ENCODE results near the gene DCC.

The DCC gene

DNA sequence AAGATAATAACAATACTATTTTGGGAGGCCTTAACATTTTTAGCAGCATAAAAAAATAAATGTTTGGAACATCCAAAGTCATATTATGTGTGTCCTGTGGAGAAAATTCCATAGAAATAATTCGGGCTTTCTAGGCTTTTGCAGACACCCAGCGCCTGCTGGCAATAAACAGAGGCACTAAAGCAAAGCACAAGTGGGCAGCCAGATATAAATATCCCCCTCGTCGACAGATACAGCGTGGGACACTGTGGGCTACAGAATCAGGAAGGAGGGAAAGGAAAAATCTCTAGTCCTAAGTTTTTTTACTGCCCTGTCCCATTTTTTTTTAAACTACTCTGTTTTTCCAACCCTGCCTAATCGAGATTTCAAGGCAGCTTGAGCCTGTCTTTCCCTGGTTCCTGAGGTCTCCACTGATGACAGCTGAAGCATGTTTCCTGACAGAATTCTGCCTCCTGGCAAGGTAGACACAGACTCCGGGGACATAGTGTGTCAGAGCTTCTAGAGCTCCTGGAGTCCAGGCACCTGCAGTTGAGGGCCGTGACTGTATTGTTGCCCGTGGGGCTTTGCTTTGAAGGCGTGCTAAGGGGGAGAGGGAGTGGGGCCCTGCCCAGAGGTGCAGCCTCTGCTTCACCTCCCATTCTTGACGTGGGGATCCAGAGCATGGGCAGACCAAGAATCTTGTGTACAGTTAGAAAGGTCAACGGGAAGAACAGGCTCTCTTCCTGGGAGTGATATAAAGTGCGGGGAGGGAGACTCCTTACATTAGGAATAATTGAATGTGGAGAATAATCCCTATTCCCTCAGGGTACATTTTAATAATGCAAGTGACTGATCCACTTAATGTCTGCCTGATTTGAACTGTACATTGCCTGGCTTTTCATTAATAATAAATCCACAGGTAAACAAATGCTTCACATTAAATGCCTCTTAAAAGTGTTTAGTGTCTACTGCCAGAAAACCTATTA lies 232.3 kb downstream of the DCC start:
- no peak overlapping the region for H4K91ac ChIP-seq (ENCODE audit: low read length)
- H2AK5ac ChIP-seq (ENCODE audit: low read length, severe bottlenecking) = no peak overlapping the region
- H2AFZ ChIP-seq (ENCODE audit: low read depth, low read length) = no peak overlapping the region
- no peak overlapping the region for H3K27ac ChIP-seq (ENCODE audit: low read length, poor library complexity, severe bottlenecking)
- H3K36me3 ChIP-seq (ENCODE audit: control insufficient read depth in 1 of 2, insufficient read depth in 2 of 2, low read depth in 1 of 2, low read length in 2 of 2) = no peaks in the 10 kb centered on the region
- no peak overlapping the region for H3K9ac ChIP-seq (ENCODE audit: low read length)
- no peak overlapping the region for H3K4me3 ChIP-seq (ENCODE audit: insufficient read depth in 1 of 2, low read depth in 1 of 2, low read length in 2 of 2)
- H2BK15ac ChIP-seq (ENCODE audit: low read depth, poor library complexity, severe bottlenecking) = no peak overlapping the region
- no peak overlapping the region for H3K14ac ChIP-seq (ENCODE audit: low read length in 2 of 2)
- H2BK5ac ChIP-seq (ENCODE audit: low read depth, low read length, poor library complexity, severe bottlenecking) = no peak overlapping the region
- no peak overlapping the region for H2BK120ac ChIP-seq (ENCODE audit: low read depth, low read length)
- no peak overlapping the region for H3K23ac ChIP-seq (ENCODE audit: low read length in 2 of 2)
- no peaks in the 10 kb centered on the region for H3K4me1 ChIP-seq (ENCODE audit: control insufficient read depth, insufficient read depth, low read depth, low read length)
- H3K18ac ChIP-seq (ENCODE audit: low read depth in 1 of 2, low read length in 2 of 2) = no peak overlapping the region
- DNase-seq = no peak
- no peak overlapping the region for H4K8ac ChIP-seq (ENCODE audit: low read length)
- 59% methylated on average over 13 of the region's 13 CpGs for WGBS
- no peaks in the 10 kb centered on the region for H3K9me3 ChIP-seq (ENCODE audit: control insufficient read depth, low read length)
- no peaks in the 10 kb centered on the region for H3K27me3 ChIP-seq (ENCODE audit: control insufficient read depth in 1 of 2, insufficient read depth in 1 of 2, low read length in 2 of 2)
- no peak overlapping the region for H3K4ac ChIP-seq (ENCODE audit: low read depth in 1 of 2, low read length in 2 of 2)
- H2BK12ac ChIP-seq (ENCODE audit: low read length in 2 of 2) = no peak overlapping the region
- no peak overlapping the region for H3K4me2 ChIP-seq (ENCODE audit: low read length, poor library complexity, severe bottlenecking)
- no peaks in the 10 kb centered on the region for H3K79me1 ChIP-seq (replicated peaks; ENCODE audit: low read length, poor library complexity, severe bottlenecking)

DNA sequence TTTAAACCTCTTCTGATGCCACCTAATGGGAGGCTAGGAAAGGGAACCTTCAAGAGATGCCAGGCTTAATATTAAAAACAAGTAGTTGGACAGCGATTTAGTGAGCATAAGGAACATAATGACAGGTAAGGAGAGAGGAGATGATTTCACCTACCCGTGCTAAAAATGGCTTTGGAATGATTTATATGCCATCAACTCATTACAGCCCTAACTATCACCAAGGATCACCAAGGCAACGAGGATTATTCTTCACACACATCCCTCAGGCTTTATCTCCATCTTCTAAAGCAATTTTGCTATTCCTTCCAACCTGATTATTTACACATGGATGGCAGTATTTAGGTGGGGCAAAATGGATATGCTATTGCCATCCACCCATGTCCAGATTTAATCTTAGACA lies 237.8 kb downstream of the DCC start:
- H2BK15ac ChIP-seq (ENCODE audit: low read depth, poor library complexity, severe bottlenecking) = no peak overlapping the region
- H3K14ac ChIP-seq (ENCODE audit: low read length in 2 of 2) = no peak overlapping the region
- H2BK5ac ChIP-seq (ENCODE audit: low read depth, low read length, poor library complexity, severe bottlenecking) = no peak overlapping the region
- no peak overlapping the region for H2BK120ac ChIP-seq (ENCODE audit: low read depth, low read length)
- H2AK5ac ChIP-seq (ENCODE audit: low read length, severe bottlenecking) = no peak overlapping the region
- H3K4me3 ChIP-seq (ENCODE audit: insufficient read depth in 1 of 2, low read depth in 1 of 2, low read length in 2 of 2) = no peak overlapping the region
- DNase-seq = no peak
- H3K4ac ChIP-seq (ENCODE audit: low read depth in 1 of 2, low read length in 2 of 2) = no peak overlapping the region
- H4K8ac ChIP-seq (ENCODE audit: low read length) = no peak overlapping the region
- no peak overlapping the region for H2BK12ac ChIP-seq (ENCODE audit: low read length in 2 of 2)
- no peak overlapping the region for H3K27ac ChIP-seq (ENCODE audit: low read length, poor library complexity, severe bottlenecking)
- no peaks in the 10 kb centered on the region for H3K27me3 ChIP-seq (ENCODE audit: control insufficient read depth in 1 of 2, insufficient read depth in 1 of 2, low read length in 2 of 2)
- H3K4me1 ChIP-seq (ENCODE audit: control insufficient read depth, insufficient read depth, low read depth, low read length) = no peaks in the 10 kb centered on the region
- no peak overlapping the region for H3K4me2 ChIP-seq (ENCODE audit: low read length, poor library complexity, severe bottlenecking)
- H3K36me3 ChIP-seq (ENCODE audit: control insufficient read depth in 1 of 2, insufficient read depth in 2 of 2, low read depth in 1 of 2, low read length in 2 of 2) = no peaks in the 10 kb centered on the region
- H2AFZ ChIP-seq (ENCODE audit: low read depth, low read length) = no peak overlapping the region
- H3K9me3 ChIP-seq (ENCODE audit: control insufficient read depth, low read length) = no peaks in the 10 kb centered on the region
- no peak overlapping the region for H4K91ac ChIP-seq (ENCODE audit: low read length)
- no peak overlapping the region for H3K18ac ChIP-seq (ENCODE audit: low read depth in 1 of 2, low read length in 2 of 2)
- no peak overlapping the region for H3K23ac ChIP-seq (ENCODE audit: low read length in 2 of 2)
- no peak overlapping the region for H3K9ac ChIP-seq (ENCODE audit: low read length)
- H3K79me1 ChIP-seq (replicated peaks; ENCODE audit: low read length, poor library complexity, severe bottlenecking) = no peaks in the 10 kb centered on the region
- 80% methylated on average over 1 of the region's 3 CpGs for WGBS

DNA sequence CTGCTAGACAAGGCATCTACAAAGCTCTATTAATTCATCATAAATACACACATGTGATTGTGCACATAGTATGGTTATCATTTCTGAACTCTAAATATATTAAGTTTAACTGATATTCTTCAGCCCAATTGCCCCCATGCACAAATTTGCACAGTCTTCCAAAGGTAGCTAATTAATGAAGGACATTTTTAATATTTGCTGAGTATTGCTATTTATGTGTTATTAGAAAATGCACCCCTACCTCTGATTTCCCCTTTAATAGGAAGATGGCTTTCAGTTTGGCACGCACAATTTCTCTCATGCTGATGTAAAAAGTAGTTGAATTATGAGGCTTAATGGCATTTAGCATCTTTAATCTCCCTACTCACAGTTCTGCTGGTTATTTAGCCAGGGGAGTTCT lies 242.1 kb downstream of the DCC start:
- Histone ChIP-seq H2BK5ac (ENCODE audit: low read depth, low read length, poor library complexity, severe bottlenecking) (no peak overlapping the region), H2BK15ac (ENCODE audit: low read depth, poor library complexity, severe bottlenecking) (no peak overlapping the region), H2AFZ (ENCODE audit: low read depth, low read length) (no peak overlapping the region), H3K27me3 (ENCODE audit: control insufficient read depth in 1 of 2, insufficient read depth in 1 of 2, low read length in 2 of 2) (no peaks in the 10 kb centered on the region), H3K4me2 (ENCODE audit: low read length, poor library complexity, severe bottlenecking) (no peak overlapping the region), H3K9me3 (ENCODE audit: control insufficient read depth, low read length) (no peaks in the 10 kb centered on the region), H3K4ac (ENCODE audit: low read depth in 1 of 2, low read length in 2 of 2) (no peak overlapping the region), H3K79me1 (replicated peaks; ENCODE audit: low read length, poor library complexity, severe bottlenecking) (no peaks in the 10 kb centered on the region), H4K8ac (ENCODE audit: low read length) (no peak overlapping the region), H2BK12ac (ENCODE audit: low read length in 2 of 2) (no peak overlapping the region), H3K14ac (ENCODE audit: low read length in 2 of 2) (no peak overlapping the region), H3K4me3 (ENCODE audit: insufficient read depth in 1 of 2, low read depth in 1 of 2, low read length in 2 of 2) (no peak overlapping the region), H3K4me1 (ENCODE audit: control insufficient read depth, insufficient read depth, low read depth, low read length) (no peaks in the 10 kb centered on the region), H4K91ac (ENCODE audit: low read length) (no peak overlapping the region), H3K18ac (ENCODE audit: low read depth in 1 of 2, low read length in 2 of 2) (no peak overlapping the region), H3K9ac (ENCODE audit: low read length) (no peak overlapping the region), H2BK120ac (ENCODE audit: low read depth, low read length) (no peak overlapping the region), H3K23ac (ENCODE audit: low read length in 2 of 2) (no peak overlapping the region), H3K27ac (ENCODE audit: low read length, poor library complexity, severe bottlenecking) (no peak overlapping the region), H3K36me3 (ENCODE audit: control insufficient read depth in 1 of 2, insufficient read depth in 2 of 2, low read depth in 1 of 2, low read length in 2 of 2) (no peaks in the 10 kb centered on the region), H2AK5ac (ENCODE audit: low read length, severe bottlenecking) (no peak overlapping the region)
- no CpG with 5 or more reads among the region's 1 CpG for WGBS
- DNase-seq = no peak

DNA sequence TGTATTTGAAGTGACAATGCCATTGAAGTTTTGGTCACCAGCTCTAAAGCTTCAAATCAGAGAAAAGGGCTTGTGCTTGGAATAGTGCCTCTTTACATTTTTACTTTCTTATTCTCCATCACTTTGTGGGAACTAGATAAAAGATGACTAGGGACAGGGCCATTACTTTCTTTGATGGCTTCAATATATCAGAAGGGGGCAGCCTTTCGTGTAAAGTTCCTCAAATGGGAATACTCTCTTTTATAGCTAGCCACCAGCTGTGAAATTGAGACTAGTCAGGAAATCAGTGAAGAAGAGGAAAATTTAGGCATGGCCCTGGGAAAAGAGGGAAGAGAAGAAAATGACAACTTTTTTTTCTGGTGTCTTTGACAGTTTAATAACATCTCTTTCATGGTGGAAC lies 242.5 kb downstream of the DCC start:
- no peak overlapping the region for H2BK120ac ChIP-seq (ENCODE audit: low read depth, low read length)
- no peaks in the 10 kb centered on the region for H3K27me3 ChIP-seq (ENCODE audit: control insufficient read depth in 1 of 2, insufficient read depth in 1 of 2, low read length in 2 of 2)
- no peak overlapping the region for H3K18ac ChIP-seq (ENCODE audit: low read depth in 1 of 2, low read length in 2 of 2)
- no peak overlapping the region for H3K27ac ChIP-seq (ENCODE audit: low read length, poor library complexity, severe bottlenecking)
- H3K4me1 ChIP-seq (ENCODE audit: control insufficient read depth, insufficient read depth, low read depth, low read length) = no peaks in the 10 kb centered on the region
- H3K9ac ChIP-seq (ENCODE audit: low read length) = no peak overlapping the region
- no peak overlapping the region for H2BK12ac ChIP-seq (ENCODE audit: low read length in 2 of 2)
- H3K9me3 ChIP-seq (ENCODE audit: control insufficient read depth, low read length) = no peaks in the 10 kb centered on the region
- DNase-seq = no peak
- no peak overlapping the region for H2BK15ac ChIP-seq (ENCODE audit: low read depth, poor library complexity, severe bottlenecking)
- no peak overlapping the region for H2AK5ac ChIP-seq (ENCODE audit: low read length, severe bottlenecking)
- no peak overlapping the region for H2BK5ac ChIP-seq (ENCODE audit: low read depth, low read length, poor library complexity, severe bottlenecking)
- no peak overlapping the region for H4K8ac ChIP-seq (ENCODE audit: low read length)
- H3K4me2 ChIP-seq (ENCODE audit: low read length, poor library complexity, severe bottlenecking) = no peak overlapping the region
- no peak overlapping the region for H2AFZ ChIP-seq (ENCODE audit: low read depth, low read length)
- no peak overlapping the region for H3K4me3 ChIP-seq (ENCODE audit: insufficient read depth in 1 of 2, low read depth in 1 of 2, low read length in 2 of 2)
- no peak overlapping the region for H3K14ac ChIP-seq (ENCODE audit: low read length in 2 of 2)
- H4K91ac ChIP-seq (ENCODE audit: low read length) = no peak overlapping the region
- WGBS = 11% methylated on average over 1 of the region's 1 CpG
- no peak overlapping the region for H3K4ac ChIP-seq (ENCODE audit: low read depth in 1 of 2, low read length in 2 of 2)
- H3K79me1 ChIP-seq (replicated peaks; ENCODE audit: low read length, poor library complexity, severe bottlenecking) = no peaks in the 10 kb centered on the region
- no peaks in the 10 kb centered on the region for H3K36me3 ChIP-seq (ENCODE audit: control insufficient read depth in 1 of 2, insufficient read depth in 2 of 2, low read depth in 1 of 2, low read length in 2 of 2)
- no peak overlapping the region for H3K23ac ChIP-seq (ENCODE audit: low read length in 2 of 2)

All from mesenchymal stem cell (in vitro differentiated cells and primary cell).